HG03108 (cell line): ENCODE results near the gene NRL.
"Not testable (repeated sequence)": the region's sequence is repeated elsewhere in the genome, so short reads cannot be mapped to it uniquely, and the experiment has no call there.

ENCODE experiments used
- ATAC-seq: cut with Tn5 transposase; IDR thresholded peaks from one replicate; pipeline ENCODE4 v1.9.1; 2021; ENCODE audit warnings: moderate library complexity; ENCODE audit not compliant: unreplicated experiment

Gene NRL

DNA sequence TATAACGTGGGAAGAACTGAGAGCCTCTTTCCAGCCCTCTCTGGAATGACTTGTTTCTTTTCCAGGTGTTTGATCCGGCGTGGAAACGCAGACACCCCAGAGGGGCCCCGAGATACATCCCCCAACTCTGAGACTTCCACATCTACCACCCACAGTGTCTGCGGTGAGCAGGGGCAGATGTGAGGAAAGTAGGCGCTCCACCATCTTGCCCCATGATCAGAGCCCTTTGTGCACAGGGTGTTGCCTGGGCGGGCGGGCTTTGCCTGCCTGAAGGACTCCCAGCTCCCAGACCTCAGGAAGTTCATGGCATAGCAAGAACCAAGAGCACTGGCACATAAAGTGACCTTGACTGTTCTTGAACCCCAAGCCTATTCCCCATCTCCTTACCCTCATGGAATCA is 60.1 kb downstream of the NRL start:
- no peak for ATAC-seq

DNA sequence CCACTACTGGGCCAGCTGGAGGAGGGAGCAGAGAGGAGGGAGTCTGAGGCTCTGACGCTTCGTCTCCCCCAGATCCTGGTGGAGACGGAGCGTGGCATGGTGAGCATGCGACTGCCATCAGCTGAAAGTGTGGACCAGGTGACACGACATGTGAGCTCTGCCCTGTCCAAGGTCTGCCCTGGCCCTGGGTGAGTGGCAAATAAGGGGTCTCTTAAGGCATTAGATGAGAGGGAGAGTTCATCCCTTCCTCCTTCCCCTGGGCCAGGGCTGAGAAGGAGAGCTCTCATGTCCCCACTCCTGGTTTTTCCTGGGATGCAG is 60.5 kb downstream of the NRL start:
- no peak for ATAC-seq

DNA sequence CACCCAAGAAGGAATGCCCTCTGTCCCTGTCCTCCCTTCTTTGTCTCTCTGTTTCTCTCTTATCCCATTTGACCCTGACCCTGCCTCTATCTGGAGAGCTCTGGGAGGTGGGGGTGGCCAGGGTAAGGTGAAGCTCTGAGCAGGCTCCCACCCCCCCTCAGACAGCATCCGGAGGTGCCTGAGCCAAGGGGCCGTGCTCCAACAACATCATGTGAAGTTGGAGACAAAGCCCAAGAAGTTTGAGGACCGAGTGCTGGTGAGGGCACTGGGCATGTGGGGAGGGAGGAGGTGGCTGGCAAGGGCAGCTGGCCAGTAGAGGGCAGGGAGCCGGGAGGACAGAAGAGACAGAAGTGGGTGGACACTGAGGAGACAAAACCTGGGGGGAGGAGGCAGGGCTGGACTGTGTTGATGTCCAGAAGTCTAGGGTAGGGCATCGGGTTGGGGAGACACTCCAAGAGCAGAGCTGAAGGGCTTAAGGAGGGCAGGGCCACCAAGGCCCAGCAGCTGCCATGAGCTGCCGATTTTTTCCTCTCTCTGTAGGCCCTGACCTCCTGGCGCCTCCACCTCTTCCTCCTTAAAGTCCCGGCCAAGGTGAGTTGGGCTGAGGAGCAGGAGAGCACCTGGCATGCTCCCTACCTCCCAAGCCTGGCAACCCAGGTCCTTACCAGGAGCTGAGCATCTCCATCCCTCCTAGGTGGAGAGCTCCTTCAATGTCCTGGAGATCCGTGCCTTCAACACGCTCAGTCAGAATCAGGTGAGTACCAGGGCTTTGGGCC is 61.0 kb downstream of the NRL start:
- ATAC-seq: no peak

DNA sequence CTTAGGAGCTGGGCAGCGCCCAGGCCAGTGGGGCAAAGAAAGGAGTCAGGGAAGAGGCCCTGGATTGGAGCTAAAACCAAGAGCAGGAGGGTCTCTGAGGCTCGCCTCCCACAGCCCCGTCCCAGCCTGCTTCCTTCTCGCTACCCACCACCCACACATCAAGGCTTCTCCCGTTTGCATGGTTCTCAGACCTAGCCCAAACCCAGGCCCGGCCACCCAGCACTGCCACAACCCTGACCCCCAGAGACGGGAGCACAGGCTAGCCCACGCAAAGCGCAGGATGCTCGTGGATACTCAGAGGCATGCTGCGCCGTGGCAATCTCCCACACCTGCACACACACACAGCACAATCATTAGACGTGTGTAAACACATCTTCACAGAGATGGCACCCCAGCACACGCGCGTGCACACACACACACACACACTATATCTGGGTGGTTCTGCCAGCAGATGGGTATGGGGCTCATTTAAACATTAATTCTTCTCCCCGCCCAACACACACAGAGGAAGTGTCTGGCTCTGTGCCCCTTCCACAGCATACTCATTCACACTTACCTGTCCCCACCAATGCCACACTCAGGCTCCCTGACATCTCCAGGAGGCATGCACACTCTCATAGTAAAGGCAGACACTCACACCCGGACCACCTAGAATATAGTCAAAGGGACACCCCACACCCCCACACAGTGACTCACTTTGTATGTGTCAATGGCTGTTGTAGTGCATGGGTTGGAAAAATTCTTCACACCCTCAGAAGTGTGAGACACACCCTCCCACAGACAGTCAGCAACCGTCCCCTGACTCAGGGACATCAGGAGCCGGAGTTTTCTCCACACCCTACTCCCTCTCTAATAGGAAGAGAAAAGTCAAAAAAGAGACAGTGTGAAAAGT is 61.8 kb downstream of the NRL start:
- no peak for ATAC-seq

DNA sequence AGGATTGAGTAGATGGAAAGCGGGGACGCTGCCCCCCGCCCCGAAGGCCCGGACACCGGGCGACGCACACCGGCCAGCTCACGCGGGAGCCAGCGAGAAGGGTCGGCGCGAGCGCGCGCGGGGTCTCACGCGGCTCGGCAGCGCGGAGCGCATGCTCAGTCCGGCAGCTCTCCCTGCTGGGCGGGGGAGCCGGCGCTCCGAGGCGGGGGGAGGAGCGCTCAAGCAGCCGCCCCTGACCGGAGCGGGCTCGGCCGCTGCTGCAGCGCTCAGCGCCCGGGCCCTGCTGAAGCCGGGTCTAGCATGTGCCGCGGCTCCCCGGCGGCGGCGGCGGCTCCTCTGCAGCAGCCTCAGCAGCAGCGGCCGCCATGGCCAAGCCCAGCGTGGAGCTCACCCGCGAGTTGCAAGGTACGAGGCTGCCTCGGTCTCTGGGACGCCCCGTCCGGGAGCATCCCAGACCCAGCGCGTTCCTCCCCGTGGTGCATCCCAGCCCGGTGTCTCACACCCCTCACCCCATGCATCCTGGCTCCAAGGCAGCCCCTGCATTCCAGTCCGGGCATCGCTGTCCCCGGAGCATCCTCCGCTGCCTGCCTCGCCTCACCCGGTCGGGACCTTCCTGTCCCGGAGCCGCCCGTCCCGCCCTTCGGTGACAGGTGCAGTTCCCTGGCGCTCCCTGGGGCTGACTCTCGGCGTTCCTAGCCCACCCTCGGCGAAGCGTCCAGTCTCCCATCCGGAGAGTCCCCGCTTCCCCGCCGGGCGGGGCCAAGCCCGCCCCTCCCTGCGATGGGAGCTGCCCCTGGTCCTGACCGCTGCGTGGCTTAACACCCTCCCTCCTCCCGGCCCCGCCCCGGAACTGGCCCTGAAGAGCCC is 62.7 kb downstream of the NRL start, which contains the start of gene CARMIL3:
Gene CARMIL3, plus strand, starts transcription at position 221 of the 867 bp plus-strand sequence. Its CDS starts 145 bp downstream, at position 366.
- peak; percentile 76 for ATAC-seq

DNA sequence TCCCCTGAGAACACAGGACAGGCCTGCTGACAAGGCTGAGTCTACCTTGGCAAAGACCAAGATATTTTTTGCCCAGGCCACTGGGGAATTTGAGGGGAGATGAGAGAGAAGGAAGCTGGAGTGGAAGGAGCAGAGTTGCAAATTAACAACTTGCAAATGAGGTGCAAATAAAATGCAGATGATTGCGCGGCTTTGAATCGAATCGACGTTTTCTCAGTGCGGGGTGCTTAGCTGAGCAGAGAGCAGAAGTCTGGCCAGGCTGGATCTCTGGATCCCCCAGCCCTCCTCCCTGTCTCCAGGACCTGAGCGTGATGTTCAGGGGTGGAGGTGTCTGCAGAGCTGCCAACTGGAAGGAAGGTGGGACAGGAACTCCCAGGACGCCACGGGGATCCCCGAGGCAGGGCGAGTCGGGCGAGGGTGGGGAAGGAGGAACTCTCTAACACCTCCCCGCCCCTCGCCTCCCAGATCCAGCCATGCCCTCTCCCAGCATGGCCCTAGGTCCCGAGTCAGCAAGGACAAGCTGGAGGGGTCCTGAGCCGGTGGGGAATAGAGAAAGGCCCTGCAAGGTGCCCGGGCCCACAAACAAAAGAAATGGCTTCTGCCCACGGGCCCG is 63.5 kb downstream of the NRL start:
- no peak for ATAC-seq

DNA sequence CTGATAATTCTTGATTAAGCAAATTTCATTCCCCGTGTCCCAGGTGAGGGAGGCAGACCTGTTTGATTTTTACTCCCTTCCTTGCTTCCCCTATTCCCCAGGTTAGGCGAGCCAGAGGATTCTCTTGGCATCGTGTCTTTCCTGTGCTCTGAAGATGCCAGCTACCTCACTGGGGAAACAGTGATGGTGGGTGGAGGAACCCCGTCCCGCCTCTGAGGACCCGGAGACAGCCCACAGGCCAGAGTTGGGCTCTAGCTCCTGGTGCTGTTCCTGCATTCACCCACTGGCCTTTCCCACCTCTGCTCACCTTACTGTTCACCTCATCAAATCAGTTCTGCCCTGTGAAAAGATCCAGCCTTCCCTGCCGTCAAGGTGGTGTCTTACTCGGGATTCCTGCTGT is 64.0 kb downstream of the NRL start:
- ATAC-seq: not testable (repeated sequence)

DNA sequence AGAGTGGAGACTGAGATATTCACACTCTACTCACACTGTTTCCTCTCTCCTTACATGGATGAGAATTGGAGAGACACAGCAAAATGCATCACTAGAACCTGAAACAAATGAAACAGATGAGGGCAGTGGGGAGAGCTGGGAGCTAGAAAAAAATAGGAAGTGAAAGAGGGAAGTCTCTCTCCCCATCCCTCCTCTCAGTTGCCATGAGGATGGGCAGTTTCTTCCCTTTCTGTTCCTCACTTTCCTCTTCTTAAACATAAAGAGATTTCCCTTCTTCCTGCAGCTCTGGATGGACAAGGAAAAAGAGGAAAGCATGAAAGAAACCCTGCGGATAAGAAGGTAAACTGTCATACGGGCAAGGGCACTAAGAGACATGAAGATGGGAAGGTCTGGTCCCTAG is 65.7 kb downstream of the NRL start:
- ATAC-seq: not testable (repeated sequence)

DNA sequence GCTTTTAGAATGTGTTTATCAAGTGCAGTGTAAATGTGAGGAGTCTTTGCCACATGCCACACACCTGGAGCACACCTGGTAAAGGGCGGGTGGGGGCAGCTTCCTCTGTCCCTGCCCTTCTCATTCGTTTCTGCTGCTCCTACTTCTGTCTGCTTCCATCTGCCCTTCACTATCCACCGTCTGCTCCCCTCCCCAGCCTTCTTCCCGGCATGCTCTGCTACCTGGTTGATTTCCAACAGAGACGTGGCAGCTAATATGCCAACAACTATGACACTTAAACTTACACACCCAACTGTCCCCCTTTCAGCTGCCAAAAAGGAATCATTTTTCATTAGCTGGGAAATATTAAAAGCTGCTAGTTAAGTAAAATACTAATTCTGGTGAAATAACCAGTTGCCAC is 72.0 kb downstream of the NRL start:
- no peak for ATAC-seq

DNA sequence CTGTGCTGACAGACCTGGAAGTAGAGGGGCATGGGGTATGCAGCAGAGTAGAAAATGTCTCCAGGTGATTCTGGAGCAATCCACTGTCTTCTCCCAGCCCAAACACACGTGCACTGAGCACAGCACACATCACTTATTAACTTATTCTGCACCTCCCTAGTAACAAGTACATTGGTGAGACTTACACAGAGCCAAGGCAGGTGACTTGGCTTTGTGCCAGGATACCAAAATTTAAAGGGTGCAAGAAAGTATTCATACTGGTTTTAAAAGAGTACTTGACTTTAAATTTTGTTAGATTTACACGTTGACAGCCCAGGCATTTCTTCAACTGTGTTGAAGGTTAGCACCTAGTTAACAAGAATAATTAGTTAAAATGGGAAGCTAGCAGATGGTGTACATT is 74.1 kb downstream of the NRL start:
- no peak for ATAC-seq

DNA sequence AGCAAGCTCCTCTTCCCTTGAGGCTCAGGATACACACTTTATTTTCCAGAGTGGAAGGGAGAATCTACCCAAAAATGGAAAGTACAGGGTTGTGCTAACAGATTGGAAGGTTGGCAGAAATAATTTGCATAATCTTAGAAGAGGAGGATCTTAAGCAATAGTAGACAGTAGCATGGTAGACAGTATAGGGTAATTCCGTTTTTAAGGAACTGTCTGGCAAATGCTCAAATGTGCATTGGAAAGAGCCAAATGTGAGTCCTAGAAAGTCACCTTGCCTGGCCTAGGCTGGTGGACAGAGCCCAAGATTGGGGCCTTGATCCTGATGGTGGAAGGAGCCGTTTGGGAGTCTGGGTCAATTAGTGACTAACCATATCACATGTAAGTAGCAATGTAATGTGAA is 76.1 kb downstream of the NRL start:
- ATAC-seq: no peak

DNA sequence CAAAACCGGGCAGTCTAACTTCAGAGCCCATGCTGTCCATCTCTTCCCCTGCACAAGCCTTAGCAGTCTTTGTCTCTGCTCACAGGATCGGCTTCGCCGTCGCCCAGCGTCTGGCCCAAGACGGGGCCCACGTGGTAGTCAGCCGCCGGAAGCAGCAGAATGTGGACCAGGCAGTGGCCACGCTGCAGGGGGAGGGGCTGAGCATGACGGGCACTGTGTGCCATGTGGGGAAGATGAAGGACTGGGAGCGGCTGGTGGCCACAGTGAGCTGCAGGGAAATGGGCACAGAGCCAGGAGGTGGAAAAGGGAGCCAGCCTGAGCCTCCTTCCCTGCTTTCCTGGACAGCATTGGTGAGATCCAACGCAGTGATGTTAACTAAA is 77.1 kb downstream of the NRL start:
- no peak for ATAC-seq

DNA sequence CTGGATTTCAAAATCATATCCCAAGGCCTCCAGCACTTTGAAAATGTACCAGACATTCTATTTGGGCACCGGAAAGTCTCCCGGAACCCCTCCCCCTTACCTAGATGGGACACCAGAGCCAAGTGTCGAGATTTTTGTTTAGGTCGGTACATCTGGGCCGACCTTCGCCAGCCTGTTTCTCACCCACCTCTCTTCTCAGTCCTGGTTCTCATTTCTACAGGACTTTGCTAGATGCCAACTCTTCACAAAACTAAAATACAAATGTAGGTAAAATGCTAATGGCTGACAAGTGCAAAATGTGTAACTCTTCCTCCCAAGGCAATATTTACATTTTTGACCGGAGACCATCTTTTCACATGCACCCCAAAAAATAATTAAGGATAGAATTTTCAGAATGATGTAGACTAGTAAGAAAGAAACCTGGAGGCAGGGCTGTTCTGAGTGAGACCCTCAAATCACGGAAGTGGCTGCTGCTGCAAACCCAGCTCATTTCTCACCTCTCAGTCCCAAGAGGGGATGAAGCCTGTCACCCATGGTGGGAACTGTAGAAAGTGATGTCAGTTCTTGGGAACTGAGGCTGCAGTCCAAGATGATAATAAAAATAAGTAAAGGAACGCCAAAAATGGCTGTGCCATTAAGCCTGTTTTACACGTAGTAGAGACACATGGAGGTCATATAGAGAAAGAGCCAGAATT is 77.6 kb downstream of the NRL start:
- ATAC-seq: not testable (repeated sequence)

DNA sequence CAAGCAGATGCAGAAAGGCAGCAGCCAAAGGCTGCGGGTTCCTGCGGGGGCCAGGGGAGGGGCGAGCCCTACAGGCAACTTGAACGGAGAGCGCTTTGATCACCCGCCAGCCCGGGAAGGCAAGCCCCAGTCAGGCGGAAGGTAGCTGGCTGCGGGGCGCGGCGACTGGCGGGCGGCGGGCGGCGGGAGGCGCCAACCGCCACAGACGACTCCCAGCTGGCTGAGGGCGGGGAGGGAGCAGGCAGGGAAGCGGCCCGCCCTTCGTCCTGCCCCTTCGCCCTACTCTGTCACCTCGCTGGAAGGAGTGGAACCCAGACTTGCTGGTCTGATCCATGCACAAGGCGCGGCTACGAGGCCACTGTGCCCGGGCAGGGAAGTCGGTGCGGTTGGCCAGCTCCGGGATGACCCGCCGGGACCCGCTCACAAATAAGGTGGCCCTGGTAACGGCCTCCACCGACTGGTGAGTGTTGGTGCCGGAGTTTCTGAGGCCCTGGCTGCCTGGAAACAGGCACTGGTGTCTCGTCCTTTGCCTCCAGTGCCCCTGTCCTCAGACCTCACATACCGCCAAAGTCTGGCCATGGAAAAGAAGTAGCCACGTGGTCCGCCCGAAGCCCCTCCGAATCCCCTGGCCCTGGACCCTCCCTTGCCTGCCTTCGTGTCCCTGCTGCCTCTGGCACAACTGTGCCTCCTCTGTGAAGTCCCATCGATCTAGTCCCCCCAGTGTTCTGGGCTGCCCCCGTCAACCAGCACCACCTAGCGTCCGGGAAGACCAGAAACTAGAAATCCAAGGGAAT is 78.4 kb downstream of the NRL start:
- ATAC-seq: no peak

DNA sequence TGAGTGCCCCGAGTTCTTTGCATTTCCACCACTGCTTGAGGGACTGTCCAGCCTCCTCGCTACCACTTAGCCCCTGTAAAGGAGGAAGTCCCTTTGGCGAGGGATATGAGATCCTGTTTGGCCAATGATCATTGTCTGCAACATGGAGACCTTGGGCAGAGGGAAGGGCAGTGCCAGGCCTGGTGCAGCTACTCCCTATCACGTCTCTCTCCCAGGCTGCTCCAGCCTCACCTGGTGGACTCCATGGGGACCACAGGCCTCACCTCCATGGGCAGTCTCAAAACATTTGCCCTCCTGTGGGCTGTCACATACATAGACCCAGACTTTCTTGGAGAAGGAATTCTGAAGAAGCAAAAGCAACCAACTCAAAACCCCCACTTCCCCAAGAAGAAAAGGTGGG is 79.0 kb downstream of the NRL start:
- ATAC-seq: not testable (repeated sequence)

DNA sequence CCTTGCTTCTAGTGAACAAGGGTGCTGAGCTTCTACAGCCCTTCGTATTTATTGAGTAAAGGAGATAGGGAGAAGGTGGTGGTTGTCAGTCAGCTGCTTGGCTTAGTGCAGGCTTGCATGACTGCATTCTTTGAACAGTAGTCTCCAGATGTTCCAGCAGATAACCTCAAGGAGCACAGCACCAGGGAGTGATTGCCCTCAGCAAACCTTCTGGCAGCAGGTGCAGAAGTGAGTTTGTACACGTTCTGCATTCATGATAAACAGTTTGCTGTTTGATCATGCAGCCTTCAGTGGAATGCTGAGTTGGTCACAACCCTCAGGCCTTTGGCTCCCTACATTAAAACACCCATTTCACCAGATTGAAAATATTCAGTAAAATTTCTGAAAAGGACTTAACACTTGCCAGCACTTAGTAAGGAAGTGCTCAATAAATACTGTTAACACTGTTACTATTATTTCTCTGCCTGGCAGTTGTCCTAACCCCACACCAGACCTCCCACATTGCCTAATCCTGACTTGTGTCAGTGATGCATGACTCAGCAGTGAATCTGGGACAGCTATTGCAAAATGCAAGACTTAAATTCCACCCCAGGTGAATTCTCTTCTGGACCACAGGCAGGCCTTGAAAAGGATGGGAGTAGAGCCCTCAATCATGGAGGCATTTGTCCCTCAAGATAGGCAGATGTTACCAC is 81.9 kb downstream of the NRL start:
- ATAC-seq: no peak

DNA sequence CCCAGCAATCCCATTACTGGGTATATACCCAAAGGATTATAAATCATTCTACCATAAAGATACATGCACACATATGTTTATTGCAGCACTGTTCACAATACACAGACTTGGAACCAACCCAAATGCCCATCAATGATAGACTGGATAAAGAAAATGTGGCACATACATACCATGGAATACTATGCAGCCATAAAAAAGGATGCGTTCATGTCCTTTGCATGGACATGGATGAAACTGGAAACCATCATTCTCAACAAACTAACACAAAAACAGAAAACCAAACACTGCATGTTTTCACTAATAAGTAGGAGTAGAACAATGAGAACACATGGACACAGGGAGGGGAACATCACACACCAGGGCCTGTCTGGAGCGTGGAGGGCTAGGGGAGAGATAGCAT is 83.4 kb downstream of the NRL start:
- ATAC-seq: not testable (repeated sequence)

DNA sequence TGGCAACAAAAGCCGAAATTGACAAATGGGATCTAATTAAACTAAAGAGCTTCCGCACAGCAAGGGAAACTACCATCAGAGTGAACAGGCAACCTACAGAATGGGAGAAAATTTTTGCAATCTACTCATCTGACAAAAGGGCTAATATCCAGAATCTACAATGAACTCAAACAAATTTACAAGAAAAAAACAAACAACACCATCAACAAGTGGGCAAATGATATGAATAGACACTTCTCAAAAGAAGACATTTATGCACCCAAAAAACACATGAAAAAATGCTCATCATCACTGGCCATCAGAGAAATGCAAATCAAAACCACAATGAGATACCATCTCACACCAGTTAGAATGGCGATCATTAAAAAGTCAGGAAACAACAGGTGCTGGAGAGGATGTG is 85.1 kb downstream of the NRL start:
- ATAC-seq: not testable (repeated sequence)
